ENCODE data around the gene VTI1A. TPM values are rescaled to one million over a fixed set of nuclear protein-coding genes. Genes with fewer than 3 reads are reported as not detected.
"Not testable (repeated sequence)": the region's sequence is repeated elsewhere in the genome, so short reads cannot be mapped to it uniquely, and the experiment has no call there.

Gene VTI1A
- total RNA-seq, 1 donor from 2014 or later = 18.7 TPM

- intact Hi-C loops (cut with DNase I) = no loop called here
- ATAC-seq (ENCODE audit: poor library complexity) = peak; percentile 12
Measured at GRCh38 chr10:112844681-112845544, 397.9 kb downstream of the VTI1A start.

GRCh38 chr10:112847778-112848177 lies 400.8 kb downstream of the VTI1A start:
- DNase-seq = no peak
- intact Hi-C loops (cut with DNase I) = no loop called here
- ATAC-seq (ENCODE audit: poor library complexity) = no peak

More at GRCh38 chr10:112844681-112845544, 397.9 kb downstream of the VTI1A start:
- no peak for DNase-seq

- ATAC-seq (ENCODE audit: poor library complexity) (no peak), DNase-seq (no peak)
- intact Hi-C loops (cut with DNase I) = no loop called here
Measured at GRCh38 chr10:112848228-112848627, 401.2 kb downstream of the VTI1A start.

- no peak for ATAC-seq (ENCODE audit: poor library complexity)
- DNase-seq = no peak
- intact Hi-C loops (cut with DNase I) = no loop called here
Measured at GRCh38 chr10:112848868-112849430, 401.9 kb downstream of the VTI1A start.

GRCh38 chr10:112849546-112849945 lies 402.5 kb downstream of the VTI1A start:
- no peak for ATAC-seq (ENCODE audit: poor library complexity)
- no peak for DNase-seq
- intact Hi-C loops (cut with DNase I) = no loop called here

GRCh38 chr10:112851181-112851580 lies 404.2 kb downstream of the VTI1A start:
- intact Hi-C loops (cut with DNase I) = no loop called here

GRCh38 chr10:112851588-112852211 lies 404.7 kb downstream of the VTI1A start:
- DNase-seq = no peak
- intact Hi-C loops (cut with DNase I) = no loop called here
- no peak for ATAC-seq (ENCODE audit: poor library complexity)

More at GRCh38 chr10:112851181-112851580, 404.2 kb downstream of the VTI1A start:
- no peak for ATAC-seq (ENCODE audit: poor library complexity)
- DNase-seq = no peak

- intact Hi-C loops (cut with DNase I) = no loop called here
- DNase-seq = peak; percentile 58
- ATAC-seq (ENCODE audit: poor library complexity) = peak; percentile 79
Measured at GRCh38 chr10:112852306-112852705, 405.3 kb downstream of the VTI1A start.

GRCh38 chr10:112855134-112855533 lies 408.1 kb downstream of the VTI1A start:
- DNase-seq (no peak), ATAC-seq (ENCODE audit: poor library complexity) (no peak)
- intact Hi-C loops (cut with DNase I) = no loop called here

GRCh38 chr10:112857493-112857892 lies 410.5 kb downstream of the VTI1A start:
- ATAC-seq (ENCODE audit: poor library complexity) (no peak), DNase-seq (no peak)
- intact Hi-C loops (cut with DNase I) = no loop called here

- DNase-seq = no peak
- ATAC-seq (ENCODE audit: poor library complexity) = no peak
- intact Hi-C loops (cut with DNase I) = no loop called here
Measured at GRCh38 chr10:112858986-112859651, 412.1 kb downstream of the VTI1A start.

- intact Hi-C loops (cut with DNase I) = no loop called here
- DNase-seq (no peak), ATAC-seq (ENCODE audit: poor library complexity) (no peak)
Measured at GRCh38 chr10:112859793-112860192, 412.8 kb downstream of the VTI1A start.

- intact Hi-C loops (cut with DNase I); DNase-seq; ATAC-seq (ENCODE audit: poor library complexity): not testable (repeated sequence)
Measured at GRCh38 chr10:112863461-112863860, 416.4 kb downstream of the VTI1A start.

Small RNAs within 50 kb of the gene (microRNA-seq; reads per million reads assigned to microRNA genes)
- not detected for gene MIR4295

Other genes with a start within 250 kb of the VTI1A start
- gene TECTB, start 163.8 kb upstream of the VTI1A start, total RNA-seq = not detected
- 6.0 TPM for gene ACSL5, start 73.1 kb upstream of the VTI1A start, total RNA-seq
- gene ZDHHC6, start 301 bp upstream of the VTI1A start, total RNA-seq = 16.5 TPM